C1 segment of cervical spinal cord (tissue), 14 donors: Measurements from ENCODE around the gene RECK.
"Not testable (repeated sequence)": the region's sequence is repeated elsewhere in the genome, so short reads cannot be mapped to it uniquely, and the experiment has no call there.

Experiments used
- DNase-seq, 14 donors: peaks; one replicate each; lab custom pipeline; 2025; lab: John Stamatoyannopoulos, UW

The RECK gene

DNA sequence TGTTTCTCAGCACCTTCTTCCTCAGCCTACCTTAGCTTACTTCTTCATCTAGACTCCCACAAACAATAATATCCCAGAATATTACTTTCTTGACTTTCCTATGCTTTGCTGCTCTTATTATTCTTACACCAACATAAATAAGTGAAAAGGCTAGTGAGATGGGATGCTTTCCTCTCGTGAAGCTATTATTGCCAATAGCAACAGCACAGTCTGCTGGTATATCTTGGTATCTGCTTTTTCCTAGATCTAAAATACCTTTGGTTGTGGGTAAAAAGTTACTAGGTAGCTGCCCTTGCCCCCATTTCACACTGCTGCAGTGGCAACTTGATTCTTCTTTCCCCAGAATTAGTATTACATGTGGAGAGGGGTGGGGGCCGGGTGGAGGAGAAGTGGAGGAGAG, 73.7 kb downstream of the RECK start:
- no peak for DNase-seq

DNA sequence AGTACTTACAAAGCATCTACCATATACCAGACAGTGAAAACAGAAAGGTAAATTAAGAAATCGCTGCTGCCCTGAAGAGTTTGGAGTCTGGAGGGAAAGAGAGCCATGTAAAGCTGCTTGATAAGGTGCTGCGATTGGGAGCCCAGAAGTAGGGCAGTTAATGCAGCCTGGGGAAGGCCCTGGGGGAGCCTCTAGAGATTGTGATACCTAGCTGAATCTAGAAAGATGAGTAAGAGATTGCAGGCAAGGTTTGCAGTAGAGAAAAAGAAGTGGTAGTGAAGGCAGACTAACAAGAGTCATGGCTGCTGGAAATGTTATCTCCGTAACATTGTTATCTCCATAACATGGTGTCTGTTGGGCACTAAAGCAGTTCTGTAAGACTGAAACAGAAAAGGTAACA, 75.8 kb downstream of the RECK start:
- DNase-seq, result no peak

DNA sequence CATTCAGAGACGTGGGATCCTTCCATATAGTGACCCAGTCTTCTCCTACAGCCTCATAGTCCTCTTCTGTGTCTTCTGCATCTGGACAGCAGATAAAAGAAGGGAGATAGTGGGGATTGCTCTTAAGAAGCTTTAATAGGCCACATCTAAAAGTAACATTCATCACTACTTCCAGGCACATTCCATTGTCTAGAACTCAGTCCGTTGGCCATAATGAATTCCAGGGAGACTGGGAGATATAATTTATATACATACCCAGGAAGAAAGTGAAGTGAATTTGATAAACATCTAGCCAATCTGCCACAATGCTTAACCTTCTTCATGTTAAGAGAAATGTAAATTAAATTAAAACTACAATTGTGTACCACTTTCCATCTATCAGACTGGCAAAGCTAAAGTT, 77.3 kb downstream of the RECK start:
- no peak for DNase-seq

DNA sequence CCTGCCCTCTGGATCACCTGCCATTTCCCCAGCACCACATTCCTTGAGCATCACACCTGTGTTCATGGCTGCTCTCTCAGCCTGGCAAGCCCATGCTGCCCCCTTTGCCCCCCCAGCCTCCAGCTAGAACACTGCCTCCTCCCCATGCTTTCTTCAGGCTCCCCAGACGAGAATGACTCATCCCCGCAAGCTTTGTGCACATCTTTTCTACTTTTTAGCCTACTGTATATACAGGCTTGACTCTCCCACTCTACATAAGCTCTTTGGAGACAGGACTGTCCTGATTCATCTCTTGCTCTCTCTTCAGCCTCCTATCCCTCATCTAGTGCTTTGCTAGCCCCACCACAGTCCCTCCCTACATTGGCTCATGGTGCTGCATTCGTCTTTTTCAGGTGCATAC, 79.9 kb downstream of the RECK start:
- no peak for DNase-seq

DNA sequence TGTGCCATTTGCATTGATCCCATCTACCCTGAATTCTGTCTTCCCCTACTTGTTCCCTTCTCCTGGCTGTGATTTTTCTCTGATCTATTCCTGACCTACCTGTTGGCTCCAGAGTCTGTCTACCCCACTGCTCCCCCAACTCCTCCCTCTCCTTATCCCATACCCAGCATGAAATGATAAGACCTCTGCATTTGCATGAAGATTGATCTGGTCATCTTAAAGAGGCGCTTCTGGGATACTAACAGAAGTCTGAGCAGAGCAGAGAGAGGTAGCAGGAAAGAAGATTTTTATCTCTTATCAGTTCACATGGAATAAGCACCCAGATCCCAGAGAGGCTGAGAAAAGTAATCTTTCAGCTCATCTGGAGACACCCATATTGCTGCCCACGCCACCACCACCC, 81.5 kb downstream of the RECK start:
- DNase-seq, result no peak

DNA sequence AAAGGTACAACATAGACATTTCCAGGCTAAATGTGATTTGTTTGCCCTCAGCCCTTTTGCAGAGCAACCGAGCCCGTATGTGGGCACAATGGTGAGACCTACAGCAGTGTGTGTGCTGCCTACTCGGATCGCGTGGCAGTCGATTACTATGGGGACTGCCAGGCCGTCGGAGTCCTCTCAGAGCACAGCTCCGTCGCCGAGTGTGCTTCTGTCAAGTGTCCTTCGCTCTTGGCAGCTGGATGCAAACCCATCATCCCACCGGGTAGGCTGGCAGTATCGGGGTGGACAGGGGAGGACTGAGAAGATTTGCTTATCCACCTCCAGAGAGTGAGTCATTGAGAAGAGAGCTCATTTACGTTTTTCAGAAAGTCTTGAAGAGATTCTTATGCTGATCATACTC, 82.0 kb downstream of the RECK start:
- no peak for DNase-seq

DNA sequence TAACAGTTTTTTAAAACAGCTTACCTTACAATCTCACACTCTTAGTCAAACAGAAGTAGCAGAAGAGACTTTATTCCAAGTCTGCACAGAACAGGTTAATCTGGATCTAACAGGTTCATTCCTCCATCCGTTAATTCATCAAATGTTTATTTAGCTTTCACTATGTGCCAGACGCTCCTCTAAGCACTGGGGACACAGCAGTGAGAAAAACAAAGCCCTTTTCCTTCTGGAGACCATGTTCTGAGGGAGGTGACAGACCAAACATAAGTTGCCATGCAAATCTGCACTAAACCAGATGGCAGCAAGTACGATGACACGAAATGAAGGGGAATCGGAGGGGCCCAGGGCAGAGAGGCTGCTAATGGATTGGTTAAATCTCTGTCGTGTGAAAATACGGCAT, 82.8 kb downstream of the RECK start:
- no peak for DNase-seq

DNA sequence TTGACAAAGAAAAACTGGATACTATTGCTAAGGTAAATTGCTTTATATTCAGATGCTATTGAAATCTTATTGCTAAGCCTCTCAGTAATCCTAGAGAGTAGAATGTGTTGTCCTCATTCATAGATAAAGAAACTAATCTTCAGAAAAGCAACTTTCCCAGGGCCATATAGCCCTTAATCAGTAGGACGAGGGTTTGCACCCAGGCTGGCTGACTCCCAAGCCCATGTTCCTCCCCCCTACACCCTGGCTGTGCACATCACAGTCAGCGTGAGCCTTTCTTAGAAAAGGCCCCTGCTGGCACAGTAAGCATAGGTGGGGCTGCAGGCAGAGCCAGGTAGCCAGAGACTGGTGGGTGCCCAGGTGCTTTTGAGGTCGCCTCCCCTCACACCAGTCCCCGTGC, 84.0 kb downstream of the RECK start:
- no peak for DNase-seq

DNA sequence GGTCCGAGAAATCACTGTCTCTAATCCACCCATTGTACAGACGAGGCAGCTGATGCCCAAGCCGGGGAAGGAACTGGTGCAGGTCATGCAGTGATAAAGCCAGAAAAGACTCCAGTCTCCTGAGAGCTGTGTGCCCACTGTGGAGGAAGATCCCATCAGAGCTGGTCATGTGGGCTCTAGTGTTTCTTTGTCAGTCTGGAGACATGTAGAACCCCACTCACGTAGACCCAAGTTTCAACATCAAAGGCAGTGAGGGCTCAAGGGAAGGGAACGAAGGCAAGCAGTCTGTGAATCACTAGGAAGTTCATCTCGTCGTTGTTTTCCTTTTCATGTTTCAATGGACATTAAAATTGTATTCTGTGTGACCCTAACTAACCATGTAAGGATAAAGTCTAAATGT, 85.3 kb downstream of the RECK start:
- no peak for DNase-seq

DNA sequence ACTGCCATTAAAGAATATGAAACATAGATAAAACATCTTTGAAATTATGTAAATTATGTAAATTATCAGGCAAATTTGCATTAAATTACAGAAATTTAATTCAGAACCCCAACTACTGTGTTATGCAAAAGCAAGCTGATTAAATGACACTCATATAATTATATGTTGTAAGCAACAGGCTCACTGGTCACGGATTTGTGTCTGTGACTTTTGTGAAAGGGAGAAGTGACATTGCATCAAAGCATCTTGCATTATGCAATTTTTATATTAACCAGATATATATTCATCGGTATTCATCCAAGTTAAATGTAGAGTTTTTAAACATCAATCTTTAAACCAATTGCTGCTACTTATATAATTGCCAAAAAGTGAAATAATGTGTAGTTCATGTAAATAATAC, 86.8 kb downstream of the RECK start:
- no peak for DNase-seq

DNA sequence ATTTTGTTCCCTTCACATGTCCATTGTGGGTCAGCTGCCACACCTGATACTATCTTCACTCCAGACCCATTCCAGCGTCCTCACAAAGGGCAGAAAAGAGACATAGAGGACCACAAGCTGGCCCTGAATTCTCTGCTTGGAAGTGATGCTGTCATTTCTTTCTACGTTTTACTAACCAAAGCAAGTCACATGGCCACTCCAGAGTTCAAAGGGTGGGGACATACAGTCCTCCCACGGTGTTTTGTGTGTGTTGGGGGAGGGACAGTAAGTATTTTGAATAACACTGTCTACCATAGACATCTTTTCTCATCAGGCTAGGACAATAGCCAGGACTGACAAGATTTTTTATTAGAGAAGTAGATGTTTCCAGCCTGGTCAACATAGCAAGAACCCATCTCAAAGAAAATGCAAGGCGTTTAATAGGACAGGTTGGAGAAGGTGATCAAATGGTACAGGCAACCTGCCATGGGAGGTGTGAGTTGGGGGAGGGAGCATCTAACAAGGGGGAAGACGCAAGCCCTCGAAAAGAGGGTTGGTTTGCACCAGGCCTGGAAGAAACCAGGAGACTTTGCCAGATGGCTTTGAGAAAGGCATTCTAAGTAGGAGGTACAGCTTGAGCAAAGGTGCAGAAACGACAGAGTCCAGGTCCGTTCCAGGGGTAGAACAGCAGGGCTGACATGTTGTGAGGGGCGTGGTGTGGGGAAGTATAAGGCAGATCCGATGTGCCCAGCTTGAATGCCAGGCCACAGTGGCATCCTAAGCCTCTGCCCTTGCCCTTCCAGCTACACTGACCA, 88.5 kb downstream of the RECK start:
- no peak for DNase-seq

DNA sequence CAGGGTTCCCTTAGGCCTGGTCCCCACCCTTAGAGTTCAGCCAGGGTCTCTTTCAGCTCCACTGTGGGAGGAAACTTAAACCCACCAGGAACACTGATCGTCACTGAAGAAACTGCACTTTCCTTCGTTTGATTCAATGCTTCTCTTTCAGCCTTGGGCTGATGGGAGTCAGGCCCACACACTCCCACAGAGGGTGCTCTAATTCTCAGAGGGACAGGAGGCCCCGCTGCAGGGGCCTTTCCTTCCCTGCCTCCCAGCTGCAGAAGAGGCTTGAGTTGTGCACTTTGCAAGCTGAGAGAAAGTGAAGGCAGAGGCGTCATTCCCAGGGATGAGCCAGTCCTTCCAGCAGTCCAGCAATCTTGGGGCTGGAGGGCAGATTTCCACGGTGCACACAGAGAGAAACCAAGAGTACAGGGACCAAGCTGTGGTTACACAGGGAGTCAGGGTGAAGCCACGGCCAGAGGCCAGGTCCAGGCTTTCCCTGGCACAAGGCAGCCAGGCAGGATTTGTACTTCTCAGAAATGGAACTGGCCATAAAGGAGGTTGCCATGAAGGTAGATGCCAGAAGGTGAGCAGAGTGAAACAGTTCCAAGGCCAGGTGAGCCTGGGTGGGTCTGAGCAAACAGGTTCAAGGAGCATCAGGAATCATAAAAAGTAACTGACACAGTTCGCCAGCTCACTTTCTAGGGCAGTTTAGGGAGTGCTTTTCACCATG, 89.5 kb downstream of the RECK start:
- peak in 1 of 14 donors; percentile 29 for DNase-seq

DNA sequence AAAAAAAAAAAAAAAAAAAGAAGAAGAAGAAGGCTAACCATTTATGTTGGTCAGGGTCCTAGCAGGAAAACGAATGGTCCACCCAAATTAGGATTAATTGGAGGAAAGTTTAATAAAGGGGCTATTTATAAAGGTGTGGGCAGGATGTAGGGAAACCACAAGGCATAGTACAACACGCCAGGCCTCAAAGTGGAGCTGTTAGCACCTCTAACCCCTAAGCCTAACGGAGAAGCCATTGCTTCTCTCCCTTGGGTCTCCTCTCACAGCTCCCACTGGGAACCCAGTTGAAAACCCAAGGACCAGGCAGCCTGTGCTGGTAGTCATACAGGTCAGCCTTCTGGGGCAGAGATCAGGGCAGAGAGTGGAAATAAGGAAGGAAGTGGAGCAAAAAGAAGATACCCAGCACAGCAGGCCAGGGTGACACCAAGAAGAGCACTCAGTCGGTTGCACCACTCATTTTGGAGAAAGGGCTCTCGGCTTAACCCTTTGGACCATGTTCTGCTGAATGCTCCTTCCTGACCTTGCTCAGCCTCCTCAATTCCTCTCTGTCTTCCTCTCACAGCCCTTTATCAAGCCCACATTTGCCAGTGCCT, 91.0 kb downstream of the RECK start:
- peak in 1 of 14 donors; percentile 19 for DNase-seq

DNA sequence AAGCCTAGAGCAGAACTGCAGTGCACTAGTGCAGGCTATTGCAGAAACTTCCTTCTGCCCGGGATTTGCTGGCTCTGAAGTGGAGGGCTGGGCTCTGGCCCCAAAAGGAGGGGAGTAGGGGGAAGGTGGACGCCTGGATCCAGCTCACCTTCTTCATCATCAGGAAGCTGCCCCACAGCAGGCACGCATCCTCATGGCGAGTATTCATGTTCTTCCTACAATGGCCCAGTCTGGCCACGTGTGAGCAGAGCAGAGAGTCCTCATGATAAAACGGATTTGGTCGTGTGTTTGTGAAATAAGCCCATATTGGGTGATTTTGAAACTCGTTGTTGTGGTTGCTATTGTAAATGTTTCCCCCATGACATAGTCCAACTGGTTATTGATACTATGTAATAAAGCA, 91.6 kb downstream of the RECK start:
- peak in 1 of 14 donors; percentile 23 for DNase-seq

DNA sequence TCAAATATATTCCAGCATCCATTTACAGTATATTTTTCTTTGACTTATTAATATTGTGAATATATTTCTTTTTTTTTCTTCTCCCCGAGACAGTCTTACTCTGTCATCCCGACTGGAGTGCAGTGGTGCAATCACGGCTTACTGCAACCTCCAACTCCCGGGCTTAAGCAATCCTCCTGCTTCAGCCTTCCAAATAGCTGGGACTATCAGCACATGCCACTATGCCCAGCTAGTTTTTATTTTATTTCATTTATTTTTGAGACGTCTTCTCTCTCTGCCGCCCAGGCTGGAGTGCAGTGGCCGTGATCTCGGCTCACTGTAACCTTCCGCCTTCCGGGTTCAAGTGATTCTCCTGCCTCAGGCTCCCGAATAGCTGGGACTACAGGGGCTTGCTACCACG, 92.4 kb downstream of the RECK start:
- DNase-seq, result no peak

DNA sequence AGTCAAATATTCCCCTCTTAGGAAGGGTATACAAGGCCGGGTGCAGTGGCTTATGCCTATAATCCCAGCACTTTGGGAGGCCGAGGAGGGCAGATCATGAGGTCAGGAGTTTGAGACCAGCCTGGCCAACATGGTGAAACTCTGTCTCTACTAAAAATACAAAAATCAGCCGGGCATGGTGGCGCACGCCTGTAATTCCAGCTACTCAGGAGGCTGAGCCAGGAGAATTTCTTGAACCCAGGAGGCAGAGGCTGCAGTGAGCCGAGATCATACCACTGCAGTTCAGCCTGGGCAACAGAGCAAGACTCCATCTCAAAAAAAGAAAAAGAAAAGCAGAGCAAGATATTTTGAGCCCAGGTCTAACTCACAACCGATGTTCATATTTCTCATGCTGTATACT, 95.0 kb downstream of the RECK start:
- not testable (repeated sequence) for DNase-seq

DNA sequence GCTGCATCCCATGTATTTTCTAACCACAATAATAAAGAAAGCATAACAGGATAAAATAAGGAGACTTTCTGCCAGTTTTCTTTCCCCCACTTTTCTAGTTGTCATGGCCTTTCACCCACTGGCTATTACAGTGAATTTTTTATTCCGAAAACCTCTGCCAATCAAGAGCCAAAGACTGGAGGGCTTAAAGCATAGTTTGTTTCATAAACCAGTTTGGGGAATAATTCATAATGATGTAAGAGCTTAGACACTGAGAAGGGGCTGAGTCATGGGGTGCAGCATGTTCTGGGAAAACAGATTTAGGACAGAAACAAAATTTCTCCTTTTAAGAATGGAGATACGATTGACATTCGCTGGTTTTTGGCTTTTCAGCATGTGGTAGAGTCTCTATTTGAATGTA, 95.4 kb downstream of the RECK start:
- no peak for DNase-seq

DNA sequence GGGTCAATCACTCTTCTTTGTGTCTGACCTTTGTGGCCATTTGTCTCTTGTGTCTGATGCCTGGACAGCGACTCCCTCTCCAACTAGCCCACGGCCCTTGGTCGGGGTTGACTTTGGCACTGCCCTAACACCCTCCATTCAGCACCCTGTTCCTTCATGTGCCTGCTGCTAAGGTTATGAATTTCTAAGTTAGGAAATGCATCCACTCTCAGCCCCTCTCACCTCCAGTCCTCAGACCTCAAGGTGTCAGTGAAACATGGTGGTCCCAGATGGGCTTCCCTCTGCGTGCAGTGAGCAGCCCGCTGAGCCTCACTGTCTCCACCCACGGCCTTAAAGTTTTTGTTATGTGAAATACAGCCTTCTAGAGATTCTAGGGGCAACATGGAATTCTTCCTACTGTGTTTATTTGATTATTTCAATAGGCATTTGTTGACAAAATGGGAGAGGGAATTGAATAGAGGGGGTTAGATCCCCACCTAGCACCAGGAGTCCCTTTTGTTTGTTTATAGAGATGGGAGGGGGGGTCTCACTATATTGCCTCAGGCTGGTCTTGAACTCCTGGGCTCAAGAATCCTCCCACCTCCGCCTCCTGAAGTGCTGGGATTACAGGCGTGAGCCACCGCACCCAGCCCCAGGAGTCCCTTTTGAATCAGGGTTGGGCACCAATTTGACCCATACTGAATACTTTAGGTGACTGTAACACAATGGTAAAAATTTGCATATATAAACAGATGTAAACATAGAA, 98.2 kb downstream of the RECK start:
- no peak for DNase-seq

DNA sequence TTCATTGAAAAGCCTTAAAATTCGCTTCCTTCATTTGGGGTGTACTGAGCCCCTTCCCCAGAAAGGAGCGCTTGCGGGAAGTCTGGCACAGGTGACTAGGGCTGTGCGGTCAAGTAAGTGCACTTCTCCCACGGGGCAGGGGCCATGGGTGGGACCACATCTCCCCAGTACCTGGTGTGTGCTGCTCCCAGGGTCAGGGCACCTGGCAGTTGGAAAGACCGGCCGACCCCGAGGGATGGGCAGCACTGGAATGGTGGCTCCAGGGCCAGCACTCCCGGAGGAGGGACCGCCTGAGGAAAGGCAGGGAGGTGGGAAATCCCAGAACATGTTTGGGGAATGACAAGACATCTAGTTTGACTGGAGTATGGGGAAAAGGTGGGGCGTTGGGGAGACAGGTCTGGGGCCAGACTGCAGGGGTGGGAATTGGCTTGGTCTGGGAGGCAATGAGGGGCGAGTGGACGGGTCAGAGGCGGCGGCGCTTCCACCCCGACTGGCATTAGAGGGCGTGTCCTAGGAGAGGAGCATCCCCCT, 99.1 kb downstream of the RECK start:
- DNase-seq, result no peak

DNA sequence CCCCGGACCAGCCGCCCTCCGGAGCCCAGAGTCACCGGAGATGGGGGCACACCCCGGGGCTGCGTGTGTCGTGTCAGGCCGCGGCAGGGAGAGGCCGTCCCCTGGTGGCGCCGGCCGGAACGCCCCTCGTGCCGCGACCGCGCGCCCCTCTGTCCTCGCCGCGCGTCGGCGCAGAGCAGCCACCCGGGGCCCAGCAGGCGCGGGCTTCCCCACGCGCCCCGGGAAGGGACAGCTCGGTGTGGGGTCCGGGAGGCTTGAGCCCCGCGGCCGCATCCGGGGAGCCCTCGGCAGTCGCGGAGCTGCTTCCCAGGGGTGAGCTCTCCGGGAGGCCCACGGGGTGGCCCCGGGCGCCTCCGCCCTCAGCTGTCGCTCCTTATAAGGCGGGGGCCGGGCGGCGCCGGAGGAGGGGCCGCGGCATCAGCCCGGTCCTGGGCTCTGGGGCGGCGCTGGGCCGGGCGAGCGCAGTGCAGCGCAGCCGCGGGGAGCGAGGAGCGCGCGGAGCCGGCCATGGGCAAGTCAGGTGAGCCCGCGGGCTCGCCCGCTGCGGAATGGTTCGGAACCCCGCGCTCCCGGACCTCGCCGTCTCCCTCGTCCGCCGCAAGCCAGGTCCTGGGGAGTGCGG, 99.7 kb downstream of the RECK start, which contains the start of gene GLIPR2:
Gene GLIPR2, plus strand, starts transcription at position 462 of the 622 bp plus-strand sequence. Its CDS starts 46 bp downstream, at position 508.
- peak in 12 of 14 donors; percentile 32 to 79 (median 52) for DNase-seq

DNA sequence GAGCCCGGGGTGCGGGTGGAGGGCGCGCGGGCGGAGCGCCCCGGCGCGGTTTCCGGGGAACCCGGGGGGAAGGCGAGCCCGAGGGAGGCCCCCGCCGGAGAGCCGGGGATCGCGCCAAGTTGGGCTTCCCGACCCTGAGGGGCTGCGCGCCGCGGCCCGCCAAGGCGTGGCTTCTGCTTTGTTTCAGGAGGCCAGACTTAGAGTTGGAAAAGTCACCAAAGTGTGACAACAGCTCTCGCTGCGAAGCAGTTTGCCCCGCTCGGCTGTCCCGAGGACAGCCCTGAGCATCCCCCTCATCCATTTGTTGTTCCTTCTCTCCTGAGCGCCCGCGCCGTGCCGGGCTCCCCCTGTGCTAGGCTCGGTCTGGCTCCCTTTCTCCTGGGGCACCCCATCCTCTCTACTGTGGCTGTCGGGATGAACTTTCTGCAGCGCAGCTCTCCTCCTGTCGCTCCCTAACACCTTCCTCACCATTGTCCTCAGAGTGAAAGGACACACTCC, 100.2 kb downstream of the RECK start:
- DNase-seq, result peak in 5 of 14 donors; percentile 28 to 69 (median 42)
